Measurements from ENCODE around the gene TMEM108.

- TF ChIP-seq CTCF (IDR thresholded peaks at IDR 0.05; ENCODE audit: poor library complexity, severe bottlenecking) (no peak), EZH2 (IDR thresholded peaks at IDR 0.05; ENCODE audit: borderline replicate concordance, insufficient read depth, low read length, poor library complexity, severe bottlenecking) (no peak), REST (IDR thresholded peaks at IDR 0.05; ENCODE audit: borderline replicate concordance) (no peak), POLR2AphosphoS5 (IDR thresholded peaks at IDR 0.05) (no peak), TAF1 (IDR thresholded peaks at IDR 0.05; ENCODE audit: low read depth) (no peak)
Measured at GRCh38 chr3:133443649-133444422, 405.6 kb downstream of the TMEM108 start.

Data from neural cell (in vitro differentiated cells).